ENCODE data around the gene ZMAT5.

ZMAT5 gene

DNA sequence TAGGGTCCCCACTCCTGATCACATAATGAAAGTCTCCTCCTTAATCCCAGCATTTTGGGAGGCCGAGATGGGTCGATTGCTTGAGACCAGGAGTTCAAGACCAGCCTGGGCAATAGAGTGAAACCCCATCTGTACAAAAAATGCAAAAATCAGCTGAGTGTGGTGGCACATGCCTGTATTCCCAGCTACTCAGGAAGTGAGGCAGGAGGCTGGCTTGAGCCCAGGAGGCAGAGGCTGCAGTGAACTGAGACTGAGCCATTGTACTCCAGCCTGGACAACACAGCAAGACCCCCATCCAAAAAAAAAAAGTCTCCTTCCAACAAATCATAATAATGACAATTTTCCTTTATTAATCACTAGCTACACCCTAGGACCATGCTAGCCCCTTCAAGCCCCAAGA, 15.1 kb downstream of the ZMAT5 start:
- no peak for DNase-seq

DNA sequence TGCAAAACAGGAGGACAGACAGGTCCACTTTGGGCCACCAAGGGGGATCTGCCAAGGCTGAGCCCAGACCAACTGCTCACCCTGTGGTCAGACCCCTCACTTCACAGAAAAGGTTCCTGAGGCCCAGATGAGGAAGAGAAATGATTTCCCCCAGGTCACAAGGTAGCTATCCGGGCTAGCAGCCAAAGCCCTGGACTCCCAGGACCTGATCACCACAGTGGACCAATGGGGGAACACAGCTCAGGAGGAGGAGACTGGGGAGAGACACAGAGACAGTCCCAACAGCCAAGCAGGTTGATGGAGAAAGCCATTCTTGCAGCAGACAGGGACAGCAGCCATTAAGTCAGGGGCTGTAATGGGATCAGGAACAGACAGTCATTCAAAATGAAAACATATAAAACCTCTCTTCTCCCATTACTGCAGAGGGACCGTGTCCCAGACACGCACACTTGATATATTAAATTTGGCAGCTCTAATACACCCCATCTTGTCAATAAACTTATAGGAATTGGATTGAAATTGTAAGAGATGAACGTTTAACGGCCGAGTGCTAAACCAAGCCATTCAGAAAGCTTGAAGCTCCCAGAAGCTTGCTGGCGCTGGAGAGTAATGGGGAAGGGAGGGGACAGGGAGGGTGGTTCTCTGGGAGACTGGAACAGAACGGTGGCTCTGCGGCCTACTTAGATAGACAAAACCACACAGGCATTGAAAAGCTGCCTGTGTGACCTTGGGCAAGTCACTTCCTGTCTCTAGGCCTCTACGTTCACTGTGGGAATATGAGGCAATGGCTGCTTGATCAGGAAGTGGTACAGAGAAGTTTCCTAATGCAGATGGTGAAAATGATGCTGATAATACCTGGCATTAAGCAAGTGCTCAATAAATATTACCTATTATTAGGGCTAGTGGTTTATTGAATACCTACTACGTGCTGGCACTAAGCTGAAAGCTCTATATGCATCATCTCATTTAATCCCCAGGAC, 16.0 kb downstream of the ZMAT5 start:
- no peak for DNase-seq

DNA sequence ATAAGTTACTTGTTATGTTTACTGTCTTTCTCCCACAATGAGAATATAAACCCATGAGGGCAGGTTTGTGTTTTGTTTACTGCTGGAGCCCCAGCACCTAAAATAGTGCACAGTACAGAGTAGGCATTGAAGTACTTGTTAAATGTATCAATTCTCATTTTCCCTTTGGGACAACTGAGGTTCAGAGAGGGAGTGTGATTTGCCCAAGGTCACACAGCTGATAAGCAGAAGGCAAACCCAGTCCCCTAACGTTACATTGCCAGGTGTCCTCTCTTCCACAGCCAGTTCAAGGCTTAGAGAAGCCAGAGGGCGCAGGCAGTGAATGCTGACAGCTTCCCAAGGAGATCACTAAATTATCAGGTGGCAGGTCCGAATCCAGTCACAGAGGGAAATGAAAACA, 16.8 kb downstream of the ZMAT5 start:
- DNase-seq = no peak

DNA sequence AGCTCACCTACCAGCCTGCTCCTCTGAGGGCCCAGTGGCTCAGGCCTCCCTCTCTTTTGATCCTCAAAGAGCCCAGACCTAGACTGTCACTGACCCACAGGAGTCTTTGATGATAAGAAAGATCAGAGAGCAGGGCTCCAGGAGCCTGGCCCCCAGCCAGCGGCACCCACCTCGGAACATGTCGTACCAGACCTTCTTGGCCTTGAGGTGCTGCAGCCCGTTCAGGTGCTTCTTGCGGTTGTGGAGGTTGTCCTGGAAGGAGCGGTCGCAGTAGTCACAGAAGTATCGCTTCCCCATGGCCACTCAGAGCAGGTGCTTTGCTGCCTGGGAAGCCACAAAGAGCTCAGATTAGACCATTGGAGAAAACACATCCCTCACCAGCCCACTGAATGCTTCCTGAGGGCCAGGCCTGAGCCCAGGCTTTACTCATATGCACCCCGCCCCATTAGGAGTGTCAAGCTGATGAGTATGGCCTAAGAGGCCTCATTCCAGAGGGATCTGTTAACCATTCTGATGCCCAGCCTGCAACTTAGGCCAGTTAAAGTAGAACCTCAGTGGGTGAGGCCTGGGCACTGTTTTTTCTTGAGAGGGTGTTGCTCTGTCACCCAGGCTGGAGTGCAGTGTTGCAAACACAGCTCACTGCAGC, 18.4 kb downstream of the ZMAT5 start:
- no peak for DNase-seq

DNA sequence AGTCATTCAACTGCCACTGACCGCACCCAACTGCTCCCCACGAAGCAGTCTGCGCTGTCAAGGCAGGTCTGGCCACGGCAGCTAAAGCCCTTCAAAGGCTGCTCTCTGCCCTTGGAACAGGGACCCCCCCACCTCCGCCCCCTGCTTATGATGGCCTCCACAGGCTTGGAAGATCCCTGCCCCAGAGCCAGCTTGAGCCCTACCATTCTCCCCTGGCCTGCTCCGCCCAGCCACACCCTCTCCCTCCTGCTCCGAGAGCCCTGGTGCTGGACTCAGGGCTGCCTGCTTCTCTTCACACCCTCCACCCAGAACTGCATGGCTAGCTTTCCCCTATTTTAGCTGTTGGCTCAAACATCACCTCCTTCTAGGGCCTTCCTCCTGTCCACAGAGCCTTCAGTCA, 19.0 kb downstream of the ZMAT5 start:
- DNase-seq = no peak

DNA sequence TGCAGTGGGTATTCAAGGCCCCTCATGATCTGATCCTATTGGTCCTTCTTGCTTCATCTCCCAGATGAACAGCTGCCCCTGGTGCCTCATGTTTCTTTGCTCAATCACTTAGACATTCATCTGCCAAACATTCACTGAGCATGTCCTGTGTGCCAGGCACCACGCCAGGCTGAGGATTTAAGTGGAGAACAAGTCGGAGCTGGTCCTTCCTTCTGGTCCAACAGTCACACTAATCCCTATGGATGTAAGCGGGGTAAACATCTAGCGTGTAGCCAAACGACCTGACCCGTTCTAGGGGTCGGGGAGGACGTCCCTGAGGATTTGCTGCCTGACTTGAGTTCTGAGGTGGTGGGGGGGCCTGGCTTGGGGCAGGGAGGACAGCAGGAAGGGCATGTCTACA, 21.9 kb downstream of the ZMAT5 start:
- peak in 1 of 2 experiments; percentile 26 for DNase-seq

DNA sequence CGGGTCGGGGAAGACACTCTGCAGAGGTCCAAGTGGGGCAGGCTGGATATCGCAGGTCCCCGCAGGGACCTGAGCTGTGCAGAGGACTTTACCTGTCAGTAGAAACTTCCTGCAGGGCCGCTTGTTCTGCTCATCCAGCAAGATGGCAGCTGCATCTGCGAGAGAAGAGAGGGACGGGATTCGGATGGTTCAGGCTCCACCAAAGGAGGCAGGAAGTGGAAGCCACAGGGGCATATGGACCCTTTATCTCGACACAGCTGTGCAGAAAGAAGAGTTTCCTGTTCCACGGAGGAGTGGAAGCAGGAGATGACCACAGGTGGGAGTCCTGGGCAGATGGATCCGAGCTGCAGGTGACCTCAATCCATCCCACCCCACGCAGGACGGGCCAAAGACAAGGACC, 24.5 kb downstream of the ZMAT5 start:
- no peak for DNase-seq

DNA sequence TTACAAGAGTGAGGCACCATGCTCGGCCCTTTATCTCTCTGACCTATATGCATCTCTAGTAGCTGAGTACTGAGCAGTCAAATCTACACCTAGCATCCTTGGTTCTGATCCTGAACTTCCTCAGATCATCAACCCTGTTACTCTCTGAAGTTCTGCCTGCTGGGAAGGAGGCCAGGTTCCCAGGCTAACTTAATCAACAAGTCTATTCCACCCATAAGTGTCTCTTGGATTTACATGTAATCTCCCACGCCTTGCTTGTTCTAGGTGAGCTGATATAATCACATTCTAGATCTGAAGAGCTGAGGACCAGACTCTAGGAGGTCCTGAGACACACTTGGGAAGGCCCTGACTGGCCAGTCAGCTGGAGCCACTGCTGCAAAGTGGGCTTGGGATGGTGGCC, 24.9 kb downstream of the ZMAT5 start:
- no peak for DNase-seq

DNA sequence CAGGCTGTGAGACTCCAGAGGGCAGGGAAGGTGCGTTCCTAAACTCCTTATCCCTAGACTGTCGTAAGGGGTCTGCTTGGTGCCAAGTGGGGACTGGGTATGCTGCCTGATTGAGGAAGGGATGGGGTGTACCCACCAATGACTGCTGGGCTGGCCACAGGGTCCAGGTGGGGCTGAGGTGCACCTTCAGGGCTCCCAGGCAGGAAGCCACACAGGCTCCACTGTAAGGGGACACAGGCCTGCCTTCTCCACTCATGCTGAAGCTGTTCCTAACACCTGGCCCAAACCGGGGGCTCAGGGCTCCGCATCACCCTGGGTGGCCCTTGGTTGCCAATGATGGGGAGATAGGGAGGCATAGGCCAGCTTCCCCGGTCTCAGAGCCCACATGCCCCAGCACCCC, 26.6 kb downstream of the ZMAT5 start:
- DNase-seq = no peak

DNA sequence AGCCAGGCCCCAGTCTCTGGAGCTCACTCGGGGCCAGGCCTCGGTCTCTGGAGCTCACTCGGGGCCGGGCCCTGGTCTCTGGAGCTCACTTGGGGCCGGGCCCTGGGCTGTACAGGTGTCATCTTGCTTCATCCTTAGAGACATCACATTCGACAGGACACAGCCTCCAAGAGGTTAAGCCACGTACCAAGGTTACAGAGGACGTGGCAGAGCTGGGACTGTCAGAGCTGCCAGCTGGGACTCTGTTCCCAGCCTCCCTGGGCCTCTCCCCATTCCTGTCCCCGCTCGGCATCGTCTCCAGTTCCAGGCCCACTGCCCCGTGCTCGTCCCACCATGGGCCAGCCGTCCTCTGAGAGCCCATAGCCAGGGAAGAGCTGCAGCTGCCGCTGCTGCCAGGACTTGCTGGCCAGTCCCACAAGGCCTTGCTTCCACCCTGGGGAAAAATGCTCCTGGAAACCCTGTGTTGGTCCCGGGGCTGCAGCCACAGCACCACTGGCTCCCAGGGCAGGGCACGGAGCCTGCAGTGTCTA, 27.4 kb downstream of the ZMAT5 start:
- no peak for DNase-seq

DNA sequence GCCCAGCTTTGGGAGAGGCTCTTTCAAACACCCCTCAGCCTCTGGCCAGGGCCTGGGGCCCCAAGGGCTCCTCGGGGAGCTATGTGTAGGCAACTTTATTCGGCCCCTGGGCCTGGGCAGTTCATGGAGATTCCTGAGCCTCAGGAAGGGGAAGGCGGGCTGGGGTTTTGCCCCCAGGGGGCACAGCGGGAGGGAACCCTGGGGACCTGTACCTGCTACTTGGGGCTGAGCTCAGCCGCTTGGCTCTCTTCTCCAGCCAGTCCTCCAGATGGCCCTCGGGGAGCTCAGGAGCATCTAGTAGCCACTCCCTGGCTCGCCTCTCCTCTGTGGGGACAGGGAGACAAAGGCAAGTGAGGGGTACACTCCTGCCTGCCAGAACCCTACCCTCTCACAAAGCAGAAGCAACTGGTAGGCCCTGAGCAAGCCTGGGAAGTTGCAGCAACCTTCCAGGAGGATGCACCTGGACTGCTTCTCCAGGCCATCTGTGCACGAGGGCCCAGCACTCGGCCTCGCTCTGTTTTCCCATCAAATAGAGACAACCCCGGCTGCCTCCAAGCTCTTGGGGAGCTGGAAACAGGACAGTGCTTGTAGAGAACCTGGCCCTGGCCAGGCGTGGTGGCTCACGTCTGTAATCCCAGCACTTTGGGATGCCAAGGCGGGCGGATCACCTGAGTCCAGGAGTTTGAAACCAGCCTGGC, 28.5 kb downstream of the ZMAT5 start:
- no peak for DNase-seq

DNA sequence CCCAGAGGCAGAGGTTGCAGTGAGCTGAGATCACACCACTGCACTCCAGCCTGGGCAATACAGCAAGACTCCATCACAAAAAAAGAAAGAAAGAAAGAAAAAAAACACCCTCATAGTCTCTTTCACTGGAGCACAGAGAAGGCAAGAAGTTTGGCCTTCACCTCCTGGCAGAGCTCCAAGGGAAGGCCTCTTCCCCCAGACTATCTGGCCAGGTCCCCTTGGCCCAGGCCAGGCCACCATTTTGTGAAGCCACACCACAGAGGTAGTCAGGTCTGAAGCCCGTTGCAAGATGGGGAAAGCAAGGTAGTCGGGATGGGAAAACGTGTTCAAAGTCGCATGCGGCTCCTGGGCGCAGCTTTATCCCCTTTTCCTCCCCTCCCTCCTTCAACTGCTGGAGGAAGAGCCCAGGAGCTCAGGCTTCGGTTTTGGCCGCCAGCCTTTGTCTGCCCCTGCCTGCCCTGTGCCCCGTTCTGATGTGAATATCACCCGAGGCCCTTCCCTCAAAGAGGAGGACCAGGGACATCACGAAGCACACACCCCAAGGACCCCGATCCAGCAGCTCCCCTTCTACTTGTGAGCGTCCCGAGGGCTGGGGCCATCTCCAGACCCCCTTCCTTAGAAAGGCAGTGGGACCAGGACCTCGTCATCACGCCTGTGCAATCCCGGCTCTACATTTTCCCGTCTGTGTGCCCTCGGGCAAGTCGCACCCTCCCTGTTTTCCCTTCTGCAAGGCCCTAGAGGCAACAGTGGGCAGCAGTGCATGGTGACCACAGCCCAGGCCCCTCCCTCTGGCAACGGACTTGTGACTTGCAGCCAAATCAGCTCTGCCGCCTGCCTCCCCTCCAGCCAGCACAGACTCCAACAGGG, 29.3 kb downstream of the ZMAT5 start:
- DNase-seq = no peak

DNA sequence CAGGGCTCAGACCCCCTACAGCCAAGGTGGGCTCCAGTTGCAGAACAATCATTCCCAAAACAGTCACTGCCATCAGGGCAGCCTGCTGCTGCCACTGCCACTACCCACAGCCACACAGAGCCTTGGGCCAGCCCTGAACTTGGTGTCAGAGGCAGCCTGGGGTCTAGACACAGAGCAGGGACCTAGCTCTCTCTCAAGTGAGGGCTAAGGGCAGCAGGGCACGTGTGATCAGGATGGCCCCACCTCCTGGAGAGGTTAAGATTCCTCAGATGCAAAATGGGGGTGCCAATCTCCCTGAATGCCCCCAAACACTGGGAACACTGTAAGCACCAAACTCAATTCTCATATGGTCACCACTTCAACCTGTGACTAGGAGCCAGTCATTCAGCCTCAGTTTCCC, 31.4 kb downstream of the ZMAT5 start:
- no peak for DNase-seq

DNA sequence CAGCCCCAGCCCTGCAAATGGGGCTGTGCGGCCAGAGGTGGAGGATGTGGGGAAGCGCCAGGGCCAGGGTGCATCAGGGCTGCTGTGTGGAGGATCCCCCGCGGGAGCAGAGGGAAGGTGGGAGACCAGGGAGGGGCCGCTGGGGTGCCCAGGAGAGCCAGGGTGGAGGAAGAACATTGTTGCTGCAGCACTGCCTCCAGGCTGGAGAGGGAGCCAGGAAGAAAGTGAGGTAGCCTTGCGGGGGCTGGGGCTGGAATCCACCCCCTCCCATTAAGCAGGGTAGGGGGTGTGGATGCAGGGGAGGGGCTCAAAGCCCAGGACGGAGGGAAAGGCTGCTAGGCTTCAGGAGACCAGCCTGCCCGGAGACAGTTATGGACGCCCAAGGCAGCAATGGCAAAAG, 32.0 kb downstream of the ZMAT5 start:
- DNase-seq = no peak

DNA sequence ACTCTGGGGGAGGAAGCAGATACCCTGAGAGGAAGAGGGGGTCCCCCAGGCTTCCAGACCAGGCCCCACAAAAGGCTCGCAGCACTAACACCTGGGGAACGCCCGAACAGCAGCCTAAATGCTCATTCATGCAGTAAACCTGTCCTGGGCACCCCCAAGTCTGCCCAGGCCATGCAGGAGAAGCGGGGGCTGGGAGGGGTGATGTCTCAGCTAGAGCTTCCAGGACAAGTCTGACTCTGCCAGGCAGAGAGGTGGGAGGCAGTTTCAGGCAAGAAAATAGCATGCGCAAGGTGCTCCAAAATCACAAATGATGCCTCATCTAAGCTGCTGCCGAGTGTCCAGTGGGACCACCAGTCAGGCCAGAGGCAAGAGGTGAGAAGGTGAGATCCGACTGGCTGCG, 32.4 kb downstream of the ZMAT5 start:
- no peak for DNase-seq

DNA sequence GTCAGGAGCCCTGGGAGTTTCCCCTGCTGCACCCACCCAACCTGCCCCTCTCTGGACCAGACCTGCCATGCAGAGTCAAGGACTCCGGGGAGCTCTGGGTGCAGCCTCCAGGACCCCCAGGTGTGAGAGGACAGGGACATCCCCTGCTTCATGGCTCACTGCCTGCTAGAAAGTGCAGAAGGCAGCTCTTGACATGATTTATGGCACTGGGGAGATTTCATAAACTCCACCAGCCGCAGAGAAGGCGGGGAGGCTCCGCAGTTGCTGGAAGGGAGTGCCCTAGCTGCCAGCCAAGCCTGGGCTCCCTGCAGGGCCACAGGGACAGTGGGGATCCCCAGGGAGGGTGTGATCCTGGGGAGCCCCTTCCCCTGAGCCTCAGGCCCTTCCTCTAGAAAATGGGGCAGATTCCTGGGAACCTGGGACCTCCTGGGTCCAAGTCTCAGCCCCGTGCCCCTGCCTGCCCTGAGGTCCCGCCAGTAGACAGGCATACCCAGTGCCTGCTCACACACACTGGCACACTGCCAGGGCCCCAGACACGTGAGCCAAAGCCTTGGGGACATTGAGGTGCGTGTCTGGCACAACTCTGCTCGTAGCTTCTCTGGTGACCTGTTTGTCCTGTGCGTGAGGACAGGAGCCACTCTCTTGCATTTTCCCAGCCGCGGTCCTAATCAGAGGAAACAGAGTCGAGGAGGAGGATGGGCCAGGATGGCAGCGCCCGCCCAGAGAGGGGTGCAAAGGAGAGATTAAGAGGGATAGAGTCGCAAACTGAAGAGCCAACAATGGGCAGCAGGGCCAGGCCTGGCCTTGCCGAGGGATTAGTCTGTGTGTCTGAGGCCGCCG, 33.2 kb downstream of the ZMAT5 start:
- DNase-seq = peak in 1 of 2 experiments; percentile 68

DNA sequence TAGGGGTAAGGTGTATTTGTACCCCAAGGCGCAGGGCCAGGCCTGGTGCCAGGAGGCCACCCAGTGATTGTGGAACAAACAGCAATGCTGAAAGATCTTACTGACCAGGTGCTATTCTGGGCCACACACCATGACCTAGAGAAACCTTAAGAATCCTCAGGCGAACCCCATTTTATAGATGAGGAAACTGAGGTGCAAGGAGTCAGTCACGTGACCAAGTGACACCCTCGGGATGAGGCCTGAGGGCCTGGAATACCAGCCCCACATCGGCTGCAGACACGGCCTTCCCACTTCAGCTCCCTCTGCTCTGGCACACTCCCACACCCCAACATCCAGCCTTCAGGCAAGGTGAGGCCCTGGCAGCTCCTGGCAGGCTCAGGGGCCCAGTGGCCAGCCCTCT, 33.9 kb downstream of the ZMAT5 start:
- no peak for DNase-seq

DNA sequence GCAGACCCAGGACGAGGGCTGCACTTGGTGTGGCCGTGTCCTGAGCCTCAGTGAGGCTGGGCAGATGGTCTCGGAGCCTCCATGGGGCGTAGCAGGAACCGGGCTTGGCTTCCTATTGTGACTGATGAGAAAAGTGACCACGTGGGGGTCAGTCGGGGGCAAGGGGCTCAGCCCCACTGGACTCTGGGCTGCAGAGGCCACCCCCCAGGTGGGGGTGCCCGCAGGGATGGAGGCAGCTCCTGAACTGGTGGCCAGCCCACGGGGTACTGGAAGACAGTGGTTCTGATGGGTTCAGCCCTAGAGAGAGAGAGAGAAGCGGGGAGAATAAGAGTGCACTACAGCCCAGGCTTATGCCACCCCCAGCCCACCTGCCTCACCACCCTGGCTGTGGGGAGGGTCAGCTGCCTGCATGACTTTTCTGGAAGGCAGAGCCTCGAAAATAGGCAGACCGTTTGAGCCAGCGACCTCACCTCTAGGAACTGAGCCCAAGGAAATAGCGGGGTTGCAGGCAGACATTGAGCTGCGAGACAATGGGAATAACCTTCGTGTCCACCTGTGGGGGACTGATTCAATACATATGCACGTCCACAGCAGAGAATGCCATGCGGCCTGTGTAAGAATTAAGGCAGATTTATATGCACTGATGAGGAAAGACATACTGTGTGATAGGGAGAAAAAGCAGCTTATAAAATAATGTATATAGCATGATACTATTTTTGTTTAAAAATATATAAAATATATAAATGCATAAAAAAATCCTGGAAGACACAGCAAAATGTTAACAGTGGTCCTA, 35.6 kb downstream of the ZMAT5 start:
- no peak for DNase-seq

DNA sequence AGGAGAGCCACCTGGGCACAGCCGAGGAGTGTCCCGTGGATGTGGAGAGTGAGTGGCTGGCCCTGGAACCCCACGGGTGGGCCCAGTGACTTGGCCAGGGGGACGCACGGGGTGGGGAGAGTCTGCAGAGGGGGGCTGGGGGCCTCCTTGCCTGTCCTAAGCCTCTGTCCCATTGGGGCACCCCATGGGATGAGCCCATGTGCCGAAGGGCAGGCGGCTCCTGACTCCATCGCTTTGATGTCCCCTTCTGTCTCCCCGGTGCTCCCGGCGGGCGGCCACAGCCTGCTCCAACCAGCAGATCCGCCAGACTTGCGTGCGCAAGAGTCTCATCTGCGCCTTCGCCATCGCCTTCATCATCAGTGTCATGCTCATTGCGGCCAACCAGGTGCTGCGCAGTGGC, 37.6 kb downstream of the ZMAT5 start:
- DNase-seq = no peak

DNA sequence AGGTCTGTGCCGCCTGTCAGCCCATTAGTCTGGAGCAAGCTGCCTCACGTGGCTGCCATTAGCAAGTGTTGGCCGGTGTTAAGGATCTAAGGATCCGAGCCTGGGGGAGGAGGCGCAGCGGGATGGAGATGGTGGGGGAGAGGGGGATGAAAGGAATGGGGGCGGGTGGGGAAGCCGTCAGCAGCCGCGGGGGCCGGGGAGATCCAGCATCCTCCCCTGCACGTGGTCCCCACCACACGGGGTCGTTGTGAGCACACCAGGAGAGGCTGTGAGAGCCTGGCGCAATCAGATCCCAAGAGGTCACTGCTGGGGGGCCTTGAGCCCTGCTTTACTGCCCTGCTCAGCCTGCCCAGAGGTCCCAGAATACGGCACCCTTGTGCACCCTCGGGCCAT, 39.7 kb downstream of the ZMAT5 start:
- no peak for DNase-seq
